Liver (tissue), 9 donors: ENCODE data around the gene THRB. TPM values are rescaled to one million over a fixed set of nuclear protein-coding genes. Genes with fewer than 3 reads are reported as not detected.

Experiments
- DNase-seq: peaks from one replicate; pipeline ENCODE4 v3.0.0-alpha.2; 2017; ENCODE audit warnings: low spot score
- H3K27ac ChIP-seq, 2 donors: one replicate each; pipeline ENCODE4 v1.7.0; 2013; ENCODE audit warnings: inconsistent platforms in 2 of 2, low read length in 2 of 2, control low read depth in 1 of 2, low read depth in 1 of 2, mild to moderate bottlenecking in 1 of 2
- H3K27me3 ChIP-seq, 4 donors: one replicate each; pipeline versions ENCODE4 v1.6.1 to v1.7.0; 2013; ENCODE audit warnings: low read length in 3 of 4, inconsistent platforms in 1 of 4, mild to moderate bottlenecking in 1 of 4, moderate library complexity in 1 of 4; ENCODE audit not compliant: control insufficient read depth in 4 of 4, insufficient read depth in 4 of 4
- H3K36me3 ChIP-seq, 4 donors: one replicate each; pipeline versions ENCODE4 v1.6.1 to v1.7.0; 2013; ENCODE audit warnings: low read length in 3 of 4, mild to moderate bottlenecking in 3 of 4, low read depth in 1 of 4, moderate library complexity in 1 of 4; ENCODE audit not compliant: control insufficient read depth in 4 of 4, insufficient read depth in 3 of 4
- H3K4me1 ChIP-seq, 4 donors: one replicate each; pipeline versions ENCODE4 v1.6.1 to v1.7.0; 2013; ENCODE audit warnings: low read length in 3 of 4, mild to moderate bottlenecking in 3 of 4, moderate library complexity in 1 of 4; ENCODE audit not compliant: control insufficient read depth in 4 of 4, insufficient read depth in 4 of 4
- H3K4me3 ChIP-seq, 3 donors: one replicate each; pipeline versions ENCODE4 v1.6.1 to v1.7.0; 2013; ENCODE audit warnings: low read length in 3 of 3, control low read depth in 1 of 3, low read depth in 1 of 3, mild to moderate bottlenecking in 1 of 3
- H3K9ac ChIP-seq, 2 donors: one replicate each; pipeline ENCODE4 v1.7.0; 2013; ENCODE audit warnings: low read length in 2 of 2, mild to moderate bottlenecking in 2 of 2, moderate library complexity in 2 of 2, control low read depth in 1 of 2, low read depth in 1 of 2
- H3K9me3 ChIP-seq, 4 donors: one replicate each; pipeline versions ENCODE4 v1.6.1 to v1.7.0; 2013; ENCODE audit warnings: low read length in 3 of 4; ENCODE audit not compliant: control insufficient read depth in 4 of 4
- FOXA1 ChIP-seq: IDR thresholded peaks from 2 replicates; pipeline ENCODE4 v1.6.1; 2016; ENCODE audit warnings: antibody characterized with exemption
- FOXA2 ChIP-seq: IDR thresholded peaks from 2 replicates; pipeline ENCODE4 v1.6.1; 2016; ENCODE audit warnings: antibody characterized with exemption
- GABPA ChIP-seq, 2 donors: IDR thresholded peaks in 1 of 2; conservative IDR thresholded peaks in 1 of 2; 2 replicates each; pipeline ENCODE4 v1.6.1; 2016; ENCODE audit warnings: antibody characterized with exemption in 2 of 2, mild to moderate bottlenecking in 1 of 2, moderate library complexity in 1 of 2
- HNF4A ChIP-seq, 2 donors: conservative IDR thresholded peaks; 2 replicates each; pipeline ENCODE4 v1.6.1; 2016; ENCODE audit warnings: antibody characterized with exemption in 2 of 2, mild to moderate bottlenecking in 2 of 2
- HNF4G ChIP-seq: IDR thresholded peaks from 2 replicates; pipeline ENCODE4 v1.6.1; 2016; ENCODE audit warnings: antibody characterized with exemption
- JUND ChIP-seq, 2 donors: IDR thresholded peaks; 2 replicates each; pipeline ENCODE4 v1.6.1; 2016; ENCODE audit warnings: antibody characterized with exemption in 2 of 2
- NR2F2 ChIP-seq: IDR thresholded peaks from 2 replicates; pipeline ENCODE4 v1.6.1; 2016; ENCODE audit warnings: antibody characterized with exemption
- RAD21 ChIP-seq, 2 donors: IDR thresholded peaks; 2 replicates each; pipeline ENCODE4 v1.6.1; 2016; ENCODE audit warnings: antibody characterized with exemption in 2 of 2, mild to moderate bottlenecking in 2 of 2
- RXRA ChIP-seq, 2 donors: IDR thresholded peaks; 2 replicates each; pipeline ENCODE4 v1.6.1; 2017 to 2018; ENCODE audit warnings: antibody characterized with exemption in 2 of 2, mild to moderate bottlenecking in 1 of 2
- SP1 ChIP-seq: IDR thresholded peaks from 2 replicates; pipeline ENCODE4 v1.6.1; 2018; ENCODE audit warnings: antibody characterized with exemption, mild to moderate bottlenecking
- TAF1 ChIP-seq: conservative IDR thresholded peaks from 2 replicates; pipeline ENCODE4 v1.6.1; 2016; ENCODE audit warnings: antibody characterized with exemption, mild to moderate bottlenecking
- YY1 ChIP-seq: IDR thresholded peaks from 2 replicates; pipeline ENCODE4 v1.6.1; 2016; ENCODE audit warnings: antibody characterized with exemption, mild to moderate bottlenecking
- WGBS: extraction: QIAGEN DNeasy Blood & Tissue Kit; methylation state at CpG from one replicate; pipeline ENCODE4 v1.1.7; 2013; 5-methylcytosine and 5-hydroxymethylcytosine counted together
- polyA plus RNA-seq, 2 donors: library from polyadenylated mRNA; stranded (reverse) in 1 of 2; unstranded in 1 of 2; fragments of 200-250 nt in 1 of 2; fragments of >200 nt in 1 of 2; fragmentation: Nextera tagmentation in 1 of 2; extraction: Ambion mirVana in 1 of 2; gene quantifications; one replicate each; pipeline versions ENCODE4 v1.2.1 to v1.2.3, GENCODE V29; 2013 to 2015
- total RNA-seq, 2 donors: library from RNA; depleted of rRNA; stranded (reverse); fragments of >200 nt; gene quantifications; one replicate each; pipeline ENCODE4 v1.2.3, GENCODE V29; 2014
- TF ChIP-seq, protein P1 (sequence below): IDR thresholded peaks from 2 replicates; pipeline ENCODE4 v1.6.1; 2016; ENCODE audit warnings: antibody characterized with exemption
- TF ChIP-seq, protein P2 (sequence below): IDR thresholded peaks from 2 replicates; pipeline ENCODE4 v1.6.1; 2016; ENCODE audit warnings: antibody characterized with exemption
- TF ChIP-seq, protein P3 (sequence below): IDR thresholded peaks from 2 replicates; pipeline ENCODE4 v1.6.1; 2016; ENCODE audit warnings: antibody characterized with exemption
- TF ChIP-seq, protein P4 (sequence below): IDR thresholded peaks from 2 replicates; pipeline ENCODE4 v1.6.1; 2016; ENCODE audit warnings: antibody characterized with exemption, mild to moderate bottlenecking
- TF ChIP-seq, protein P5 (sequence below): fragments of 150-350 bp; IDR thresholded peaks from 2 replicates; pipeline ENCODE4 v1.5.1; 2017; ENCODE audit warnings: improper control_type of control experiment, low read depth, low read length; ENCODE audit not compliant: missing input control
- donor health status: healthy.
- donor health status: healthy.
- donor health status: healthy.
- donor health status: healthy.
- donor health status: healthy.

The THRB gene
- total and polyA plus RNA-seq, 4 donors: 5.9 to 23.9 (median 9.3) TPM

DNA sequence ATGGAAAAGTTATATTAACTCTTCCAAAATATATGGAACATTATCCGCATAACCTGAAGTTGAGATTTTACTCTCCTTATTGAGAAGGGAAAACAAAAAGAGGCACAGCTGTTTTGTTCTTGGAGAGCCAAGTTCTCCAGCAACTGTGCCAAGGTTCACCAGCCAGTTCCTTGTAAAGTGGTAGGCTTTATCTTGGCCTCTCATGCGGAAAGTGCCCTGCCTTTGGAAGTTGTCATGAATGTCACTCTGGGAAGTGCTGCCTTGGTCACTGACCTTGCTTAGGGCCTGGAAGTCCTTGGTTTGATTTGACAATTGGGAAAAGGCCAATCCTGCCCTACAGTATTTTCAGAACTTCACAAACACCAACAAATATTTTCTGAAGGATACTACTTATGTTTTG, 44.2 kb upstream of the THRB start:
- Histone ChIP-seq H3K4me1 (no peaks in the 10 kb centered on the region), H3K36me3 (no peaks in the 10 kb centered on the region), H3K27ac (no peak overlapping the region), H3K9ac (no peak overlapping the region), H3K4me3 (no peak overlapping the region), H3K27me3 (no peaks in the 10 kb centered on the region), H3K9me3 (no peaks in the 10 kb centered on the region)
- WGBS: 62% methylated on average over 2 of the region's 2 CpGs
- no peak for DNase-seq
- TF ChIP-seq JUND (IDR thresholded peaks at IDR 0.05) (no peak), FOXA2 (no peak), NR2F2 (no peak), YY1 (no peak), RAD21 (IDR thresholded peaks at IDR 0.05) (no peak), FOXA1 (no peak), SP1 (no peak), HNF4G (no peak), HNF4A (conservative IDR thresholded peaks at IDR 0.05) (no peak), TAF1 (no peak)
- TF ChIP-seq, protein P1, sequence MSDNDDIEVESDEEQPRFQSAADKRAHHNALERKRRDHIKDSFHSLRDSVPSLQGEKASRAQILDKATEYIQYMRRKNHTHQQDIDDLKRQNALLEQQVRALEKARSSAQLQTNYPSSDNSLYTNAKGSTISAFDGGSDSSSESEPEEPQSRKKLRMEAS: no peak
- TF ChIP-seq, protein P2, sequence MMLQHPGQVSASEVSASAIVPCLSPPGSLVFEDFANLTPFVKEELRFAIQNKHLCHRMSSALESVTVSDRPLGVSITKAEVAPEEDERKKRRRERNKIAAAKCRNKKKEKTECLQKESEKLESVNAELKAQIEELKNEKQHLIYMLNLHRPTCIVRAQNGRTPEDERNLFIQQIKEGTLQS: no peak
- TF ChIP-seq, protein P3, sequence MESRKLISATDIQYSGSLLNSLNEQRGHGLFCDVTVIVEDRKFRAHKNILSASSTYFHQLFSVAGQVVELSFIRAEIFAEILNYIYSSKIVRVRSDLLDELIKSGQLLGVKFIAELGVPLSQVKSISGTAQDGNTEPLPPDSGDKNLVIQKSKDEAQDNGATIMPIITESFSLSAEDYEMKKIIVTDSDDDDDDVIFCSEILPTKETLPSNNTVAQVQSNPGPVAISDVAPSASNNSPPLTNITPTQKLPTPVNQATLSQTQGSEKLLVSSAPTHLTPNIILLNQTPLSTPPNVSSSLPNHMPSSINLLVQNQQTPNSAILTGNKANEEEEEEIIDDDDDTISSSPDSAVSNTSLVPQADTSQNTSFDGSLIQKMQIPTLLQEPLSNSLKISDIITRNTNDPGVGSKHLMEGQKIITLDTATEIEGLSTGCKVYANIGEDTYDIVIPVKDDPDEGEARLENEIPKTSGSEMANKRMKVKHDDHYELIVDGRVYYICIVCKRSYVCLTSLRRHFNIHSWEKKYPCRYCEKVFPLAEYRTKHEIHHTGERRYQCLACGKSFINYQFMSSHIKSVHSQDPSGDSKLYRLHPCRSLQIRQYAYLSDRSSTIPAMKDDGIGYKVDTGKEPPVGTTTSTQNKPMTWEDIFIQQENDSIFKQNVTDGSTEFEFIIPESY: no peak
- TF ChIP-seq, protein P4, sequence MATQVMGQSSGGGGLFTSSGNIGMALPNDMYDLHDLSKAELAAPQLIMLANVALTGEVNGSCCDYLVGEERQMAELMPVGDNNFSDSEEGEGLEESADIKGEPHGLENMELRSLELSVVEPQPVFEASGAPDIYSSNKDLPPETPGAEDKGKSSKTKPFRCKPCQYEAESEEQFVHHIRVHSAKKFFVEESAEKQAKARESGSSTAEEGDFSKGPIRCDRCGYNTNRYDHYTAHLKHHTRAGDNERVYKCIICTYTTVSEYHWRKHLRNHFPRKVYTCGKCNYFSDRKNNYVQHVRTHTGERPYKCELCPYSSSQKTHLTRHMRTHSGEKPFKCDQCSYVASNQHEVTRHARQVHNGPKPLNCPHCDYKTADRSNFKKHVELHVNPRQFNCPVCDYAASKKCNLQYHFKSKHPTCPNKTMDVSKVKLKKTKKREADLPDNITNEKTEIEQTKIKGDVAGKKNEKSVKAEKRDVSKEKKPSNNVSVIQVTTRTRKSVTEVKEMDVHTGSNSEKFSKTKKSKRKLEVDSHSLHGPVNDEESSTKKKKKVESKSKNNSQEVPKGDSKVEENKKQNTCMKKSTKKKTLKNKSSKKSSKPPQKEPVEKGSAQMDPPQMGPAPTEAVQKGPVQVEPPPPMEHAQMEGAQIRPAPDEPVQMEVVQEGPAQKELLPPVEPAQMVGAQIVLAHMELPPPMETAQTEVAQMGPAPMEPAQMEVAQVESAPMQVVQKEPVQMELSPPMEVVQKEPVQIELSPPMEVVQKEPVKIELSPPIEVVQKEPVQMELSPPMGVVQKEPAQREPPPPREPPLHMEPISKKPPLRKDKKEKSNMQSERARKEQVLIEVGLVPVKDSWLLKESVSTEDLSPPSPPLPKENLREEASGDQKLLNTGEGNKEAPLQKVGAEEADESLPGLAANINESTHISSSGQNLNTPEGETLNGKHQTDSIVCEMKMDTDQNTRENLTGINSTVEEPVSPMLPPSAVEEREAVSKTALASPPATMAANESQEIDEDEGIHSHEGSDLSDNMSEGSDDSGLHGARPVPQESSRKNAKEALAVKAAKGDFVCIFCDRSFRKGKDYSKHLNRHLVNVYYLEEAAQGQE: no peak
- TF ChIP-seq, protein P5, sequence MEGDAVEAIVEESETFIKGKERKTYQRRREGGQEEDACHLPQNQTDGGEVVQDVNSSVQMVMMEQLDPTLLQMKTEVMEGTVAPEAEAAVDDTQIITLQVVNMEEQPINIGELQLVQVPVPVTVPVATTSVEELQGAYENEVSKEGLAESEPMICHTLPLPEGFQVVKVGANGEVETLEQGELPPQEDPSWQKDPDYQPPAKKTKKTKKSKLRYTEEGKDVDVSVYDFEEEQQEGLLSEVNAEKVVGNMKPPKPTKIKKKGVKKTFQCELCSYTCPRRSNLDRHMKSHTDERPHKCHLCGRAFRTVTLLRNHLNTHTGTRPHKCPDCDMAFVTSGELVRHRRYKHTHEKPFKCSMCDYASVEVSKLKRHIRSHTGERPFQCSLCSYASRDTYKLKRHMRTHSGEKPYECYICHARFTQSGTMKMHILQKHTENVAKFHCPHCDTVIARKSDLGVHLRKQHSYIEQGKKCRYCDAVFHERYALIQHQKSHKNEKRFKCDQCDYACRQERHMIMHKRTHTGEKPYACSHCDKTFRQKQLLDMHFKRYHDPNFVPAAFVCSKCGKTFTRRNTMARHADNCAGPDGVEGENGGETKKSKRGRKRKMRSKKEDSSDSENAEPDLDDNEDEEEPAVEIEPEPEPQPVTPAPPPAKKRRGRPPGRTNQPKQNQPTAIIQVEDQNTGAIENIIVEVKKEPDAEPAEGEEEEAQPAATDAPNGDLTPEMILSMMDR: no peak

DNA sequence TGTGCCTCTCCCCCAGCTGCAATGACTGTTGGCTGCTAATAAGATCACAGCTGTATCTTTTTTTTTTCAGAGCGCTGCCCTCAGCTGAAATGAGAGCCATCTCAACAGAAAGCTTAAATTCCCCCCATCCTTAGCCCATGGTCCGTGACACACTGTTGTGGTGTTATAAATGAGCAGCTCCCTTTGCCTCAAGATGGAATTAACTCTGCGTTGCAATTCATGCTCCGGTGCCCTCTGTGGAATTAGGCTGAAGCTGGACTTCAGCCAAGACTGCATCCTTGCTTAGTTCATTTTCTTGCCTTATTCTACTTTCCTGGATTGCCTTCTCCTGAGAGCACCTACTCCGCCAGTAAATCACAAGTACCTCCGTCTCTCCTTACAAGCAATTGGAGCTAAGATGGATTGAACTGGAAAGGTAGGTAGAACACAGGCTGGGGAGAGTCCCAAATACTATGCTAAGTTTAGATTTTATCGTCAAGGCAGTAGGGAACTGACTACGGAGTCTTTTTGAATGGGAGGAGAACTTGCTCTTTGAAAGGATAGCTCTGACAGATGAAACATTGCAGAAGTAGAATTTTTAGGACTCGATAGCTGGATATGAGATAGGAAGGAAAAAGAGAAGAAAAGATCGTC, 39.0 kb upstream of the THRB start:
- Histone ChIP-seq H3K27me3 (no peaks in the 10 kb centered on the region), H3K36me3 (no peaks in the 10 kb centered on the region), H3K27ac (no peak overlapping the region), H3K4me3 (no peak overlapping the region), H3K9me3 (no peaks in the 10 kb centered on the region), H3K9ac (no peak overlapping the region), H3K4me1 (no peaks in the 10 kb centered on the region)
- no peak for DNase-seq
- 91% methylated on average over 10 of the region's 10 CpGs for WGBS
- TF ChIP-seq, protein P3: no peak
- TF ChIP-seq FOXA1 (no peak), RXRA (IDR thresholded peaks at IDR 0.05) (no peak), TAF1 (no peak), GABPA (IDR thresholded peaks at IDR 0.05 in 1 of 2, conservative IDR thresholded peaks at IDR 0.05 in 1 of 2) (no peak), RAD21 (IDR thresholded peaks at IDR 0.05) (no peak), HNF4G (no peak)
- TF ChIP-seq, protein P2: no peak
- TF ChIP-seq, protein P1: no peak
- TF ChIP-seq, protein P4: no peak
